ENCODE data around the gene ARFRP1.
A peak's percentile ranks its signal among the peaks of the same experiment; 100 is the strongest.

The ARFRP1 gene, protein sequence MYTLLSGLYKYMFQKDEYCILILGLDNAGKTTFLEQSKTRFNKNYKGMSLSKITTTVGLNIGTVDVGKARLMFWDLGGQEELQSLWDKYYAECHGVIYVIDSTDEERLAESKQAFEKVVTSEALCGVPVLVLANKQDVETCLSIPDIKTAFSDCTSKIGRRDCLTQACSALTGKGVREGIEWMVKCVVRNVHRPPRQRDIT
- total RNA-seq = 95.0 to 135 reads per million in 2 donors

DNA sequence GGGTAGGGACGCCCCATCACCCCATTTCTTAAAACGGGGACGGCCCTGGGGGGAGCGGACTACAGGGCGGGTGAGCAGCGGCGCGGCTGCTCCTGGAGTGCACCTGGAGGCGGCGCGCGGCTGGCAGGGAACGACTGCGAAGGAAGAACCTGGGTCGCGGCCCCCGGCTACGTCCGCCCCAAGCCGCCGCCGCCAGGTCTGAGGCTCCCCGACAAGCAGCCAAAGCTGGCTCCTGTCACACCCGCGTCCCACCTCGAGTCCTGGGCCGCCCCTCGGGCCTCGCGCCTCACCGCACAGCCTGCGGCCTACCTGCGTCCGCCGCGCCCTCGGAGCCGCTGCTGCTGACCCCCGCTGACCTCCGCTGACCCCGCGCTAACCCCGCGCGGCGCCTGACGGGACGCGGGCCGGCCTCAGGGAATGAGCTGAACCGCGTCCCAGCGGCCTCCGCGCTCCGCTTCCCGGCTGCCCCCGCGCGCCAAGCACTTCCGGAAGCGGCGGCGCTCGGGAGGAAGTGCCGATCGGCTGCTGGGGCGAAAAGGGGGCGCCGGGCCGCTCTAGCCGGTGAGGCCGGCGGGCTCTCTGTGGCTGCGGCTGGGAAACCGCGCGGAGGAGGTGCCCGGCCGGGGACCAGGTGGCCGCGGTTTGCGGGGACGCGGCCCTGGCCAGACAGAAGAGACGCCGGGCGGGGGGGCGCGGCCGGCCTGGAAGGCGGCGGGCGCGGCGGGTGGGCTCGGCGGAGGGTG lies at the start of gene ARFRP1, which contains the start of gene ZGPAT:
ARFRP1 (minus strand) TSS at position 419 of the 743 bp plus-strand sequence. CDS start 885 bp downstream, outside the sequence.
ZGPAT (plus strand) TSS at position 482 of the 743 bp plus-strand sequence. CDS start 542 bp downstream, outside the sequence.
- DNase-seq = peak; percentile 87

GRCh38 chr20:63756648-63756991 lies 48.8 kb upstream of the ARFRP1 start:
- no peak for DNase-seq

DNA sequence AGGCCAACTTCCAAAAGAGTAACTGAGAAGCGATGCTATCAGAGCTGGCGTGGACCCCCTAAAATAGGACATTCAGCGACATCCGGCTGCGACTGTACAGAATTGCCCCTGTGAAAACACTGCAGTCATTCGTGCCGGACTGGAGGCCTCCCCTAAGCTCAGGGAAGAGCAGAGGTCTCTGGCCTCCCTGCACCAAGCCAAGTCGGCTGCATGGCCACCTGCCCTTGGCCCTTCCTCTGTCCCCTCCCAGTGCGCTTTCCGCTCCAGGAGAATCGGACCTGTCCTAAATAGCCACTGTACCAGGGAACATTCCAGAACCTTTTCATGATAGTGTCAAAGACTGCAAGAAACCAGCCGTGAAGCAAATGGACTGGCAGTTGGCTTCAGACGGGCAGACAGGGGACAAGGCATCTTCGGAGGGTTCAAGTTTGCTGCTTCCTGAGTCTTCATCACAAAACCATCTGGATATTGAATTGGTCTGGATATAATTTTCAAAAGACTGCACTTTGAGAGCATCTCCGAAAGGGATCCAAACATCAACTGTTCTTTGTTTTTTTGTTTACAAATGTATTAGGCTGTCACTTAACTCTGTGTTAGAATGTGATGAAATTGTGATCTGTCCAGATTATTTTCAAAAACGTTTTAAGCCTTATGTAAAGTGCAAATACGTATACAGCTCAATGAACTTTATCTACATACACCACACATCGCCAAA lies 48.3 kb upstream of the ARFRP1 start:
- no peak for DNase-seq

DNA sequence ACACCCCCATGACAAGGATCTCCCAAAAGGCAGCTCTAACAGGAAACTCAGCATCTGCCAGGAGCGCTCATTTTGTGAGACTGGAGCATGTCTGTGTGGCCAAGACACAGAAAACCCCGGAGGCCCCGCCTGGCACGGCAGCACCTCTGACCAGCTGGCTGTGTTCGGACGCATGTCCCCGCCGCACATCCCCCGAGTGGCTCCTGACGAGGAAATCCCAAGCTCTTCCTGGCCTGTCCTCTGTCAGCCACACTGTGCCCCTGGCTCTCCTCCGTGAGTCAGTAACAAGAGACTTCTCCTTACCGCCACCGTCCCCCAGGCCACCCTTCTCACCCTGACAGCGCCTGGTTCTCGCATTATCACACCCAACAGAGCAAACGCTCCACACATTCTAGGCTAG lies 46.2 kb upstream of the ARFRP1 start:
- no peak for DNase-seq

- no peak for DNase-seq
Observed at GRCh38 chr20:63753381-63753780, 45.6 kb upstream of the ARFRP1 start.

DNA sequence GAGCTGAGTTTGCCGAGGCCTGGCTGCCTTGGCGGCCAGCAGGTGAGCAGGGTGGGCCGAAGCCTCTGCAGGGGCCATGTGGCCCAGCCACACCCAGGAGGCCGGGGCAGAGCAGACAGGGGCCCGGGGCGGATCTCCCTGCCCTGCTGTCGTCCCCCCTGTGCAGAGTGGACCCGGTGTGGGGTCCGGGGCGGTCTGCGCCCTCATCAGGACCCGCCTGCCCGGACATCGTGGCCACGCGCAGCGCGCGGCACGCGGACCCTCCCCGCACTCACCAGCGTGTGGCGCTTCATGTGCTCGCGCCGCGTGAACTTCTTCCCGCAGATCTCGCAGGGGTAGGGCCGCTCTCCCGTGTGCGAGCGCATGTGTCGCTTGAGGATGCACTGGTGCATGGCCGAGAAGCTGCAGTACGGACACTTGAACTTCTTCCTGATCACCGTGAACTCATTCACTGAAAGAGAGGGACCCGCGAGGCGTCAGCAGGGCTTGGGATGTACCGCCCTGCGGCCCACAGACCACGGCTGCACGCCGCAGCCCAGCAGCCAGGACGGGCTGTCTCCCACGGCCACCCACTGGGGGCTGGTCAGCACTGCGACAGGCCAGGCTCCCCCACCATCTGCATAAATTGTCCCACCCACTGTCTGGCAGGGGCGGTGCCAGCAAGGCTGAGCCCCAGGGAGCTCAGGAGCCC lies 44.8 kb upstream of the ARFRP1 start:
- DNase-seq = no peak

GRCh38 chr20:63751471-63752271 lies 43.9 kb upstream of the ARFRP1 start:
- no peak for DNase-seq

DNA sequence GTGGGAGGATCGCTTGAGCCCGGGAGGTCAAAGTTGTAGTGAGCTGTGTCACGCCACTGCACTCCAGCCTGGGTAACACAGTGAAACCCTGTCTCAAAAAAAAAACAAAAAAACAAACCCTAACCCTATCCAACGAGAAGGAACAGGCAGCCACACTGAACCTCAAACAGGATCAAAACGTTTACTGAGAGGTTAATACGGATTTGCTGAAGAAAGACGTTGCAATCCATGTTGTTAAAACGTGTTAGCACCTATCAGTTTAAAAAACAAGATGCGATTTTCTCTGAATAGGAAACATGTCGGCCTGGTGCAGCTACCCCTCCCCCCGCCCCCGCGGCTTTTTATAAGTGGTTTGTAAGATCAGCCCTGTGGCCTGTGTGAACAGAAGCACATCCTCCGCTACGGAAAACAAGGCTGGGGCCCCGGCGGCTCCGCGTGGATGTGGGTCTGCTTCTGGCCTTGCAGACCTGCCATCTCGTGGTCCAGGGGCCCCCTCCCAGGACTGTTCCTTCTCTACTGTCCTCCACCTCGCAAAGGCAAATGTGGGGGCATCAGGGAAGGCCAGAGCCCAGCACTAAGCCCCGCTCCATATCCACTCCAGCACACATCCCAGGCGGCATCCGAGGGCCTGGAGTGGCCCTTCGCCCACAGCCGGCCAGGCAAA lies 43.2 kb upstream of the ARFRP1 start:
- DNase-seq = peak; percentile 31

DNA sequence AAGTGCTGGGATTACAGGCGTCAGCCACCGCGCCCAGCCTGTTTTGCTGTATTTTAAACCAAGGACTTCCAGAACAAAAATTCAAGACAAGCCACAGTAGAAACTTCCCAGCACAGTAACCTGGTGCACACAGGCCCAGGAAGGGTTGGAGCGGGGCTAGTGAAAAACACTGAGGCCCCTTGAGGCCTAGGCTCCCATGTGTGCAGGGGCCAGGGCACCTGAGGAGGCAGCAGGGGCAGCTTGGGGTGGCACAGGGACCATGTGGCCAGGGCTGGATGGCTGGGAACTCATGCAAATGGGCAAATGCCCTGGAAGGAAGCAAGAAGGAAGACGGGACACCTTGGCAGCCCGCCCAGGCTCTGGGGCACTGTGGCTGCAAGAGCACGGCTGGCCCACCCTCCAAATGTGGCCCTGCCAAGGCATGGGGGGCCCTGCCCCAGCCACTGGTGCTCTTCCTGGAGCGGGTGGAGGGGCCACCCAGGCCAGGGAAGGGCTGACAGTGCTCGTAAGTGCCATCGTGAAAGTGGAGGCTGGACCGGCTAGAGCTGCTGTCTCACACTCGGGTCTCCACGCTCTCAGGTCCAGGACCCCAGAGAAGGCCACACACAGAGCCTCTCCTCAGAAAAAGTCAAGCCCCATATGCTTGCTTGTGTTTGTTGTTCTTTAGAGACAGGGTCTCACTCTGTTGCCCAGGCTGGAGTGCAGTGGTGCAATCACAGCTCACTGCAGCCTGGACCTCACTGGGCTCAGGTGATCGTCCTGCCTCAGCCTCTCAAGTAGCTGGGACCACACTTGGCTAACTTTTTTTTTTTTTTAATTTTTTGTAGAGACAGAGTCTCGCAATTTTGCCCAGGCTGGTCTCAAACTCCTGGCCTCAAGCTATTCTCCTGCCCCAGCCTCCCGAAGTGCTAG lies 42.1 kb upstream of the ARFRP1 start:
- DNase-seq = no peak

- DNase-seq = no peak
Observed at GRCh38 chr20:63748934-63749270, 41.1 kb upstream of the ARFRP1 start.

DNA sequence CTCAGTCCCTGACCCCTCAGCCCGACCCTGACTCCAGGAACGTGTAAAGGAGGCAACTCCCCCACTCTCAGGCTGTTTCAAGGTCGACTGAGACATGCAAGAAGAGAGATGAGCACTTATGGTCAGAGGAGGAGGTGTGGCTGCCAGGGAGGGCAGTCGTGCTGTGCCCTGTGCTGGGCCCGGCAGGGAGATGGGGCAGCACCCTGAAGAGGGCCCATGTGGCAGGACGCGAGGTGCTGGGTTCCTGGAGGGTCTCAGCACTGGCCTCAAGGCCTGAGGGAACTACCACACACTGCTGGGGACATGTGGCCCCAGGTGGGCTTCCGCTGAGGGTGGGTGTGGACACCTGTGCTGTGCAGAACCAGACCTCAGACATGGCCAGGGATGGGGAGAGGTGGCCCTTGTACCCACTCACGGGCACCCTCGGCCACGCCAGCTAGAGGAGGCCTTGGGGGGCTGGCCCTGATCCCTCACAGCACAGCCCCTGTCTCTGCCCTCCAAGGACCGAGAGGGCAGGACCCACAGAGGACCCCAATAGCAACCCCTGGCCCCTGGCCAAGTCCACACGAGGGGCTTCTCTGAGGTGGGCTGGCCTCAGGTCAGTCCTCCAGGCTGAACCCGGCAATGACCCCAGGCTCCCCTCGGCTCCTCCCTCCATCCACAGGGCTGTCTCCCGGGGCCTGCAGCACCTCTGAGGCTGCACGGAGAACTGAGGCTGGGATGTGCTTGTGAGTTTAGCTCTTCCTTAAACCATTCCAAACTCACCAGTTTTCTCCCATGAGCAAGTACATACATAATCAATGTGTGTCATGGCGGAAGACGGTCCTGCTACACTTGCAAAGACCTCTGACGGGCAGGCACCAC lies 40.5 kb upstream of the ARFRP1 start:
- no peak for DNase-seq

DNA sequence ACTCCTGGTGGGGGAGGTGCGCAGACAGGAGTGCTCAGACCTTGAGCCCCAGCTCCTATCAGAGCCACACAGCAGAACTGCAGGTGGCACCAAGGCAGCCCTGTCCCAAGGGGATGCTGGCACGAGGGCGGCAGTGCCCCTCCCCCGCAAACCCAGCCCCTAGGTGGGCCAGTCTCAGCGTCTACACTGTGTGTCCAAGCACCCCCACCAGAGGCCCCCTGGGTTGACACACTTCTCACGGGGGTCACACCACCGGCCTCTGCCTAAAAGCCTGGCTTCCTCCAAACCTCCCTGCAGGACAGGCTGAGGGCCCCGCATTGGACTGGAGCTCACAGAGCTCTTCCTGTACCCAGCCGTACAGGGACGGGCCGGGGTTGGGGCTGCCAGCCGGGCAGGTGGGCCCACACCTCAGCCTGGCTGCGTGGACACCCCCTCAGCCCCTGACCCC lies 39.9 kb upstream of the ARFRP1 start:
- DNase-seq = no peak

DNA sequence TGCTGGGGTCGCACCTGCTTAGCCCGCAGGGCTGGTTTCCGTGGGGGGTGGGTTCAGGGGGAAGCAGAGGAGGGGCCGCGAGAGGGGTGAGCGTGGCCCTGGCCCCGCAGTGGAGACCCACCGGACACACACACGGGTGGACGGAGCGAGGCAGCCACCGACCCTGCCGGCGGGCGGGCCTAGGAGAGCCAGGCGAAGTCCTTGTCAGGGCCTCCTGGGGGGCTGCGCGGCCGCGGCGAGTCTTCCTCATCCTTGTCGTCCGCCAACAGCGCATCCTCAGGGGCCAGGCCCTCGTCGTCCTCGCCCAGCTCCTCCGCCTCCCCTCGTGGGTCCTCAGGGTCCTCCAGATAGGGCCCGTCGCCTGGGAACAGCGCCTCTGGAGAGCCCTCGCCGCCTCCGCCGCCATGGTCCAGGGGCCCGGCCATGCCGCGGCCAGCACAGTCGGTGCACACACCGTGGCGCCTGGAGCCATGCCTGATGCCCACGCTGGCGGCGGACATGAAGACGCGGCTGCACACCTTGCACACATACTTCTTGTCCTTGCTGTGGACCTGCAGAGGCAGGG lies 39.1 kb upstream of the ARFRP1 start:
- DNase-seq = no peak

GRCh38 chr20:63745961-63746731 lies 38.4 kb upstream of the ARFRP1 start:
- DNase-seq = no peak

DNA sequence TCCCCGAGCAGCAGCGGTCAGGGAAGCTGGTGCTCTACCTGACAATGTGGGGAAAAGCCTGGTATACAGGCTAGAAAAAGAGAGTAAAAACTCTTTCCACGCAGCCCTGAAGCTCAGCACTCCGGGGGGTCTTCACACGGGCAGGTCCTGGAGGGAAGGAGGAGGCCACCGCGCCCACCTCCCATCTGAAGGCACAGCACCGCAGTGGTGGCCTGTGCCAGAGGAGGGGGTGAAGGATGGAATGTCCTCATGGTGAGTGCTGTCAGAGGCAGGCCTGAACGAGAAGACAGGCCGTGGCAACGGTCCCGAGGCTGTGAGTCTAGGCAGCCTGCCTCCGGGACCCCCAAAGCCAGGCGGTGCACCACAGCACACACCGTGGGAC lies 37.6 kb upstream of the ARFRP1 start:
- DNase-seq = no peak

- no peak for DNase-seq
Observed at GRCh38 chr20:63744574-63745423, 37.0 kb upstream of the ARFRP1 start.

GRCh38 chr20:63744158-63744557 lies 36.4 kb upstream of the ARFRP1 start:
- DNase-seq = no peak
